Karpas-422 (cell line): ENCODE measurements around the gene ICAM4. TPM values are rescaled to one million over a fixed set of nuclear protein-coding genes. Genes with fewer than 3 reads are reported as not detected.

Source experiments
- DNase-seq: peaks from one replicate; pipeline ENCODE4 v3.0.0-alpha.2; 2015
- H2AFZ ChIP-seq: fragments of 200-600 bp; sonication (generic); 2 replicates; pipeline ENCODE4 v1.6.1; 2014; ENCODE audit warnings: antibody characterized with exemption, low read length, mixed read lengths
- H3K27ac ChIP-seq: fragments of 200-600 bp; sonication (generic); 2 replicates; pipeline ENCODE4 v1.5.1; 2014; ENCODE audit warnings: mild to moderate bottlenecking, low read length, moderate library complexity
- H3K27me3 ChIP-seq: fragments of 200-600 bp; sonication (generic); 2 replicates; pipeline ENCODE4 v1.6.1; 2014; ENCODE audit warnings: low read length, mixed read lengths
- H3K36me3 ChIP-seq: fragments of 200-600 bp; sonication (generic); 2 replicates; pipeline ENCODE4 v1.6.1; 2014; ENCODE audit warnings: low read length, mixed read lengths; ENCODE audit not compliant: insufficient read depth
- H3K4me1 ChIP-seq: fragments of 200-600 bp; sonication (generic); 2 replicates; pipeline ENCODE4 v1.6.1; 2014; ENCODE audit warnings: mild to moderate bottlenecking, low read length, mixed read lengths
- H3K4me2 ChIP-seq: fragments of 200-600 bp; sonication (generic); 2 replicates; pipeline ENCODE4 v1.6.1; 2014; ENCODE audit warnings: low read length, low read depth, mild to moderate bottlenecking; ENCODE audit not compliant: poor library complexity, severe bottlenecking
- H3K4me3 ChIP-seq: fragments of 200-600 bp; sonication (generic); 2 replicates; pipeline ENCODE4 v1.5.1; 2014; ENCODE audit warnings: mild to moderate bottlenecking, antibody characterized with exemption, low read length, mixed read lengths
- H3K79me2 ChIP-seq: fragments of 200-600 bp; sonication (generic); 2 replicates; pipeline ENCODE4 v1.6.1; 2014; ENCODE audit warnings: mild to moderate bottlenecking, low read length, mixed read lengths
- H3K9ac ChIP-seq: fragments of 200-600 bp; sonication (generic); 2 replicates; pipeline ENCODE4 v1.6.0; 2014; ENCODE audit warnings: low read length
- H3K9me2 ChIP-seq: fragments of 200-600 bp; sonication (generic), shearing (Covaris generic); replicated peaks from 2 replicates; pipeline ENCODE4 v1.6.0; 2014; ENCODE audit warnings: mild to moderate bottlenecking, low read length, moderate library complexity; ENCODE audit not compliant: insufficient read depth
- H3K9me3 ChIP-seq: fragments of 300-700, 200-600 bp; sonication (generic); 2 replicates; pipeline ENCODE4 v1.6.1; 2014; ENCODE audit warnings: low read length, mixed read lengths
- H4K20me1 ChIP-seq: fragments of 200-600 bp; sonication (generic); 2 replicates; pipeline ENCODE4 v1.6.1; 2014; ENCODE audit warnings: mild to moderate bottlenecking, antibody characterized with exemption, low read length, low read depth; ENCODE audit not compliant: insufficient read depth
- total RNA-seq: library from RNA; depleted of rRNA; stranded (reverse); fragments of >200 nt; shearing (Covaris generic); gene quantifications from 2 replicates; pipeline ENCODE4 v1.2.3, GENCODE V29; 2014; ENCODE audit warnings: low replicate concordance

ICAM4 gene
- total RNA-seq, 1 experiment from 2014 or later, result not detected

GRCh38 chr19:10316229-10317044 is 29.7 kb downstream of the ICAM4 start:
- Histone ChIP-seq H3K27ac (no peak overlapping the region), H4K20me1 (no peaks in the 10 kb centered on the region), H3K9me3 (no peaks in the 10 kb centered on the region), H2AFZ (no peak overlapping the region), H3K4me1 (peaks cover 16% of the 10 kb centered on the region), H3K9ac (peak overlapping the region; percentile 88), H3K36me3 (peaks cover 6% of the 10 kb centered on the region), H3K27me3 (no peaks in the 10 kb centered on the region), H3K9me2 (no peaks in the 10 kb centered on the region), H3K79me2 (peaks cover 12% of the 10 kb centered on the region), H3K4me3 (peak overlapping the region; percentile 93; the same call in 1 of the 2 replicates), H3K4me2 (peak overlapping the region; percentile 98)
- DNase-seq, result no peak

GRCh38 chr19:10317045-10317856 is 30.5 kb downstream of the ICAM4 start:
- H3K27ac ChIP-seq, result no peak overlapping the region
- no peak overlapping the region for H3K9ac ChIP-seq
- H3K9me3 ChIP-seq, result no peaks in the 10 kb centered on the region
- peaks cover 6% of the 10 kb centered on the region for H3K36me3 ChIP-seq
- H3K4me3 ChIP-seq, result no peak overlapping the region
- no peaks in the 10 kb centered on the region for H4K20me1 ChIP-seq
- H3K4me2 ChIP-seq, result no peak overlapping the region
- no peak for DNase-seq
- peaks cover 16% of the 10 kb centered on the region for H3K4me1 ChIP-seq
- no peak overlapping the region for H2AFZ ChIP-seq
- peaks cover 12% of the 10 kb centered on the region for H3K79me2 ChIP-seq
- H3K9me2 ChIP-seq, result no peaks in the 10 kb centered on the region
- no peaks in the 10 kb centered on the region for H3K27me3 ChIP-seq

- Histone ChIP-seq H3K79me2 (peaks cover 12% of the 10 kb centered on the region), H3K4me2 (no peak overlapping the region), H3K36me3 (peaks cover 6% of the 10 kb centered on the region), H3K27me3 (no peaks in the 10 kb centered on the region), H2AFZ (no peak overlapping the region), H3K9me2 (no peaks in the 10 kb centered on the region), H3K27ac (no peak overlapping the region), H3K4me1 (peaks cover 16% of the 10 kb centered on the region), H3K9ac (no peak overlapping the region), H3K4me3 (no peak overlapping the region), H3K9me3 (no peaks in the 10 kb centered on the region), H4K20me1 (no peaks in the 10 kb centered on the region)
- DNase-seq, result no peak
Measured at GRCh38 chr19:10317857-10318462, 31.2 kb downstream of the ICAM4 start.

DNA sequence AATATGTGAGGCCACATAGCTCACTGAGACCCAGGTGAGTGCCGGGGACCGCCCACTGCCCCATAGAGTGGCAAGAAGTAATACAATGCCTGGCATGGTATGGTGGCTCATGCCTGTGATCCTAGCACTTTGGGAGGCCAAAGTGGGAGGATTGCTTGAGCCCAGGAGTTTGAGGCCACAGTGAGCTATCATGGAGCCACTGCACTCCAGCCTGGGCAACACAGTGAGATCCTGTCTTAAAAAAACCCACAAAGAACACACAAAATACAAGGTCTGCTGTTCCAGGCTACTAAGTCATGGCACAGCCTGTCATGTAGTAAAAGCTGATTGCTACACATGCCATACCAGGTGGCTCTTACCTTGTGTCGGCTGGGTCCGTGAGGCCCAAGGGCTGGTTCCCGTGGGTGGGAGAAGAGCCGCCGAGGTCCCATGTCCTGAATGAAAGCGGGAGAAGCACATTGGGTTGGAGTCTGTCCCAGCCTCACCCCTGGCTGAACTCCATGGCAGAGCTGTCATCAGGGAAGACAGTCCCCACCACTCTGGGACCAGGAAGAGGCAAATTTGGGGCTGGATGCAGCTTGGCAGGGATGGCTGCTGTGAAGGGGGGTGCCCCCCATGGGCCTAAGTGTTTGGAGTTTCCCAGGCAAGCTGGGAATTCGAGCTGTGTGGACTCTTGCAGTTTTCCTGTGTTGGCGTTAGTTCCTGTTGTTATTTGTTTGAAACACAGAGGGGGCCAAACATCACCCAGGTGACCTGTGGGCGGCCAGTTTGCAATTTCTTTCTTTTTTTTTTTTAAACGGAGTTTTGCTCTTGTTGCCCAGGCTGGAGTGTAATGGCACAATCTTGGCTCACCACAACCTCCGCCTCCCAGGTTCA is 32.3 kb downstream of the ICAM4 start:
- no peak overlapping the region for H3K4me3 ChIP-seq
- H3K9me2 ChIP-seq, result no peaks in the 10 kb centered on the region
- no peaks in the 10 kb centered on the region for H4K20me1 ChIP-seq
- no peak overlapping the region for H3K4me2 ChIP-seq
- no peaks in the 10 kb centered on the region for H3K9me3 ChIP-seq
- DNase-seq, result no peak
- H3K79me2 ChIP-seq, result peaks cover 12% of the 10 kb centered on the region
- no peaks in the 10 kb centered on the region for H3K27me3 ChIP-seq
- H3K27ac ChIP-seq, result no peak overlapping the region
- H2AFZ ChIP-seq, result no peak overlapping the region
- H3K36me3 ChIP-seq, result peaks cover 6% of the 10 kb centered on the region
- H3K9ac ChIP-seq, result no peak overlapping the region
- H3K4me1 ChIP-seq, result peaks cover 16% of the 10 kb centered on the region

GRCh38 chr19:10320602-10321416 is 34.1 kb downstream of the ICAM4 start:
- Histone ChIP-seq H3K4me3 (no peak overlapping the region), H3K9ac (no peak overlapping the region), H3K9me3 (no peaks in the 10 kb centered on the region), H3K4me2 (no peak overlapping the region), H3K79me2 (no peaks in the 10 kb centered on the region), H3K27me3 (no peaks in the 10 kb centered on the region), H3K9me2 (no peaks in the 10 kb centered on the region), H3K4me1 (peaks cover 6% of the 10 kb centered on the region), H3K36me3 (peaks cover 6% of the 10 kb centered on the region), H2AFZ (no peak overlapping the region), H4K20me1 (no peaks in the 10 kb centered on the region), H3K27ac (no peak overlapping the region)
- DNase-seq, result no peak

- Histone ChIP-seq H3K79me2 (no peaks in the 10 kb centered on the region), H3K27ac (no peak overlapping the region), H2AFZ (no peak overlapping the region), H3K36me3 (peaks cover 6% of the 10 kb centered on the region), H3K4me2 (no peak overlapping the region), H3K9me2 (no peaks in the 10 kb centered on the region), H3K4me1 (peaks cover under 1% of the 10 kb centered on the region), H4K20me1 (no peaks in the 10 kb centered on the region), H3K27me3 (no peaks in the 10 kb centered on the region), H3K4me3 (no peak overlapping the region), H3K9ac (no peak overlapping the region), H3K9me3 (no peaks in the 10 kb centered on the region)
- no peak for DNase-seq
Measured at GRCh38 chr19:10321417-10321797, 34.7 kb downstream of the ICAM4 start.
